ENCODE data around the gene SLC38A11. TPM values are rescaled to one million over a fixed set of nuclear protein-coding genes. Genes with fewer than 3 reads are reported as not detected.

The SLC38A11 gene
- total RNA-seq, 1 donor from 2014 or later = 0.33 TPM

GRCh38 chr2:164859251-164859818, 96.0 kb downstream of the SLC38A11 start:
- no peaks in the 10 kb centered on the region for H3K27me3 ChIP-seq (ENCODE audit: low read depth)
- no peak for TF ChIP-seq CTCF (IDR thresholded peaks at IDR 0.05; ENCODE audit: borderline replicate concordance)
- H3K36me3 ChIP-seq = no peaks in the 10 kb centered on the region
- H3K9me3 ChIP-seq (replicated peaks) = no peaks in the 10 kb centered on the region
- intact Hi-C loops (cut with micrococcal nuclease) = no loop called here
- no peak for DNase-seq
- H3K4me1 ChIP-seq = no peaks in the 10 kb centered on the region
- H3K4me3 ChIP-seq = no peak overlapping the region
- H3K27ac ChIP-seq (replicated peaks) = no peak overlapping the region

GRCh38 chr2:164852086-164852485, 103.2 kb downstream of the SLC38A11 start:
- no peak for TF ChIP-seq CTCF (IDR thresholded peaks at IDR 0.05; ENCODE audit: borderline replicate concordance)
- H3K27me3 ChIP-seq (ENCODE audit: low read depth) = no peaks in the 10 kb centered on the region
- DNase-seq = no peak
- H3K9me3 ChIP-seq (replicated peaks) = no peaks in the 10 kb centered on the region
- intact Hi-C loops (cut with micrococcal nuclease) = no loop called here
- H3K4me1 ChIP-seq = no peaks in the 10 kb centered on the region
- H3K4me3 ChIP-seq = no peak overlapping the region
- H3K27ac ChIP-seq (replicated peaks) = no peak overlapping the region
- H3K36me3 ChIP-seq = no peaks in the 10 kb centered on the region

GRCh38 chr2:164850235-164850634, 105.1 kb downstream of the SLC38A11 start:
- H3K27ac ChIP-seq (replicated peaks) = no peak overlapping the region
- H3K36me3 ChIP-seq = no peaks in the 10 kb centered on the region
- no peaks in the 10 kb centered on the region for H3K9me3 ChIP-seq (replicated peaks)
- intact Hi-C loops (cut with micrococcal nuclease) = no loop called here
- no peak for DNase-seq
- H3K4me1 ChIP-seq = no peaks in the 10 kb centered on the region
- no peaks in the 10 kb centered on the region for H3K27me3 ChIP-seq (ENCODE audit: low read depth)
- no peak for TF ChIP-seq CTCF (IDR thresholded peaks at IDR 0.05; ENCODE audit: borderline replicate concordance)
- no peak overlapping the region for H3K4me3 ChIP-seq

- intact Hi-C loops (cut with micrococcal nuclease) = no loop called here
Observed at GRCh38 chr2:164849506-164849905, 105.8 kb downstream of the SLC38A11 start.

GRCh38 chr2:164847981-164848741, 107.2 kb downstream of the SLC38A11 start:
- DNase-seq = no peak
- H3K27me3 ChIP-seq (ENCODE audit: low read depth) = no peaks in the 10 kb centered on the region
- no peak for TF ChIP-seq CTCF (IDR thresholded peaks at IDR 0.05; ENCODE audit: borderline replicate concordance)
- H3K4me3 ChIP-seq = no peak overlapping the region
- no peaks in the 10 kb centered on the region for H3K36me3 ChIP-seq
- no peaks in the 10 kb centered on the region for H3K9me3 ChIP-seq (replicated peaks)
- no peak overlapping the region for H3K27ac ChIP-seq (replicated peaks)
- intact Hi-C loops (cut with micrococcal nuclease) = no loop called here
- H3K4me1 ChIP-seq = no peaks in the 10 kb centered on the region

More at GRCh38 chr2:164849506-164849905, 105.8 kb downstream of the SLC38A11 start:
- TF ChIP-seq CTCF (IDR thresholded peaks at IDR 0.05; ENCODE audit: borderline replicate concordance) = no peak
- no peak for DNase-seq
- Histone ChIP-seq H3K4me1 (no peaks in the 10 kb centered on the region), H3K36me3 (no peaks in the 10 kb centered on the region), H3K9me3 (replicated peaks) (no peaks in the 10 kb centered on the region), H3K27me3 (ENCODE audit: low read depth) (no peaks in the 10 kb centered on the region), H3K4me3 (no peak overlapping the region), H3K27ac (replicated peaks) (no peak overlapping the region)
